GM18520 (cell line): Measurements from ENCODE around the gene LYPD6B.

Experiments used
- ATAC-seq: cut with Tn5 transposase; IDR thresholded peaks from one replicate; pipeline ENCODE4 v1.9.1; 2021; ENCODE audit not compliant: unreplicated experiment

The LYPD6B gene

GRCh38 chr2:149101818-149102217, 63.3 kb downstream of the LYPD6B start:
- ATAC-seq = no peak

- no peak for ATAC-seq
Measured at GRCh38 chr2:149103081-149103620, 64.7 kb downstream of the LYPD6B start.

GRCh38 chr2:149104221-149104620, 65.7 kb downstream of the LYPD6B start:
- ATAC-seq = no peak

GRCh38 chr2:149112068-149112467, 73.6 kb downstream of the LYPD6B start:
- ATAC-seq = no peak

GRCh38 chr2:149112713-149113112, 74.2 kb downstream of the LYPD6B start:
- no peak for ATAC-seq

GRCh38 chr2:149115781-149116180, 77.3 kb downstream of the LYPD6B start:
- ATAC-seq = no peak

GRCh38 chr2:149119368-149119767, 80.9 kb downstream of the LYPD6B start:
- no peak for ATAC-seq

GRCh38 chr2:149122516-149122915, 84.0 kb downstream of the LYPD6B start:
- ATAC-seq = no peak

GRCh38 chr2:149125031-149125725, 86.7 kb downstream of the LYPD6B start:
- no peak for ATAC-seq

GRCh38 chr2:149129433-149129832, 90.9 kb downstream of the LYPD6B start:
- no peak for ATAC-seq

- no peak for ATAC-seq
Measured at GRCh38 chr2:149132339-149132738, 93.8 kb downstream of the LYPD6B start.

- no peak for ATAC-seq
Measured at GRCh38 chr2:149132901-149133300, 94.4 kb downstream of the LYPD6B start.

GRCh38 chr2:149134335-149134923, 95.9 kb downstream of the LYPD6B start:
- no peak for ATAC-seq

- ATAC-seq = no peak
Measured at GRCh38 chr2:149136111-149136510, 97.6 kb downstream of the LYPD6B start.

GRCh38 chr2:149141046-149141445, 102.5 kb downstream of the LYPD6B start:
- ATAC-seq = no peak

- no peak for ATAC-seq
Measured at GRCh38 chr2:149143734-149144133, 105.2 kb downstream of the LYPD6B start.

- ATAC-seq = no peak
Measured at GRCh38 chr2:149145314-149146295, 107.1 kb downstream of the LYPD6B start.

GRCh38 chr2:149146876-149147275, 108.4 kb downstream of the LYPD6B start:
- no peak for ATAC-seq

- no peak for ATAC-seq
Measured at GRCh38 chr2:149148194-149149006, 109.9 kb downstream of the LYPD6B start.

GRCh38 chr2:149149007-149149297, 110.5 kb downstream of the LYPD6B start:
- ATAC-seq = no peak

- no peak for ATAC-seq
Measured at GRCh38 chr2:149152469-149152953, 114.0 kb downstream of the LYPD6B start.
